AG04450 (cell line): ENCODE data around the gene OPN4. TPM values are rescaled to one million over a fixed set of nuclear protein-coding genes. Genes with fewer than 3 reads are reported as not detected.

Source experiments
- CTCF ChIA-PET: fragments of 300-600, 350-600 bp; formaldehyde crosslinking; extraction: SDS; loops from one replicate; lab custom pipeline; 2022; ENCODE audit warnings: antibody characterized with exemption, inconsistent platforms; lab: Charles Lee
- POLR2A ChIA-PET: fragments of 350-600 bp; formaldehyde crosslinking; extraction: SDS; loops from one replicate; lab custom pipeline; 2021; ENCODE audit warnings: antibody characterized with exemption, inconsistent platforms; lab: Yijun Ruan, JAX
- DNase-seq: peaks from one replicate; pipeline ENCODE4 v3.0.0-alpha.2; 2011; ENCODE audit warnings: low read depth, low spot score
- H3K27ac ChIP-seq: one replicate; pipeline ENCODE4 v1.5.1; 2012; ENCODE audit warnings: low read depth, low read length, control low read depth
- H3K27me3 ChIP-seq: one replicate; pipeline ENCODE4 v1.6.0; 2012; ENCODE audit warnings: low read length; ENCODE audit not compliant: control insufficient read depth, insufficient read depth
- H3K4me3 ChIP-seq: 2 replicates; pipeline ENCODE4 v1.5.1; 2011; ENCODE audit warnings: mild to moderate bottlenecking, low read depth, low read length, control low read depth
- H3K9me3 ChIP-seq: 2 replicates; pipeline ENCODE4 v1.5.1; 2012; ENCODE audit warnings: low read length; ENCODE audit not compliant: control insufficient read depth, insufficient read depth
- CTCF ChIP-seq: IDR thresholded peaks from 2 replicates; pipeline ENCODE4 v1.5.1; 2011; ENCODE audit warnings: low read depth, low read length, control low read depth, inconsistent platforms
- polyA plus RNA-seq: library from polyadenylated mRNA; depleted of rRNA; stranded (reverse); fragments of >200 nt; gene quantifications from 2 replicates; pipeline ENCODE4 v1.2.3, GENCODE V29; 2011

The OPN4 gene
- polyA plus RNA-seq, 1 experiment = not detected

- ChIA-PET CTCF (interaction anchor here (0.9 kb wide), 1 partner anchor 249 kb away, joined by 3 read pairs; no protein-coding TSS in a partner anchor), POLR2A (no interaction called here)
- Histone ChIP-seq H3K27ac (no peak overlapping the region), H3K27me3 (peaks cover 4% of the 10 kb centered on the region), H3K4me3 (no peak overlapping the region), H3K9me3 (no peaks in the 10 kb centered on the region; the same call in 1 of the 2 replicates)
- TF ChIP-seq CTCF = no peak
- no peak for DNase-seq
Measured at GRCh38 chr10:86649471-86650150, 4.7 kb upstream of the OPN4 start.

DNA sequence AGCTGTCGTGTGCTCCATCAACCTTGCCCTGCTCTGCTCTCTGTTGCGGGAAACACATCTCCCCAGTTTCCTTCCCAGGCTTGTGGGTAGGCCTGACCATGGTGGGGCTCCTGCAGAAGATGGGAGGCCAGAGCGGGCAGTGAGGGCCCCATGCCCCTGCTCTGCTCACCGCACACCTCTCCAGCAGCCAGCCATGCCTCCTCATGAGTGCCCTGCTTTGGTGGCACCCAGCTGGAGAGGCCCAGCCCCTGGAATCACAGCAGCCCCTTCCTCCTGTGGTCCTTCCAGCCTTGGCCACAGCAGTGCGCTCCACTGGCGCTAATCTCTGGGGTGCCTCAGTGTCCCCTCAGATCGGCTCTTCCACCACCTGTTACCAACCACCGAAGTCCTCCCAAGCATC is 4.2 kb upstream of the OPN4 start:
- Histone ChIP-seq H3K27me3 (peaks cover 4% of the 10 kb centered on the region), H3K4me3 (no peak overlapping the region), H3K27ac (no peak overlapping the region), H3K9me3 (no peaks in the 10 kb centered on the region; the same call in 1 of the 2 replicates)
- DNase-seq = no peak
- ChIA-PET CTCF (no interaction called here), POLR2A (no interaction called here)
- TF ChIP-seq CTCF = no peak

- ChIA-PET CTCF (interaction anchor here (1.2 kb wide), 1 partner anchor 9 kb away, joined by 5 read pairs; no protein-coding TSS in a partner anchor), POLR2A (no interaction called here)
- H3K4me3 ChIP-seq = no peak overlapping the region
- no peak for DNase-seq
- H3K27me3 ChIP-seq = peaks cover 4% of the 10 kb centered on the region
- no peak for TF ChIP-seq CTCF
- no peak overlapping the region for H3K27ac ChIP-seq
- H3K9me3 ChIP-seq = no peaks in the 10 kb centered on the region; the same call in 1 of the 2 replicates
Measured at GRCh38 chr10:86651021-86651471, 3.3 kb upstream of the OPN4 start.

DNA sequence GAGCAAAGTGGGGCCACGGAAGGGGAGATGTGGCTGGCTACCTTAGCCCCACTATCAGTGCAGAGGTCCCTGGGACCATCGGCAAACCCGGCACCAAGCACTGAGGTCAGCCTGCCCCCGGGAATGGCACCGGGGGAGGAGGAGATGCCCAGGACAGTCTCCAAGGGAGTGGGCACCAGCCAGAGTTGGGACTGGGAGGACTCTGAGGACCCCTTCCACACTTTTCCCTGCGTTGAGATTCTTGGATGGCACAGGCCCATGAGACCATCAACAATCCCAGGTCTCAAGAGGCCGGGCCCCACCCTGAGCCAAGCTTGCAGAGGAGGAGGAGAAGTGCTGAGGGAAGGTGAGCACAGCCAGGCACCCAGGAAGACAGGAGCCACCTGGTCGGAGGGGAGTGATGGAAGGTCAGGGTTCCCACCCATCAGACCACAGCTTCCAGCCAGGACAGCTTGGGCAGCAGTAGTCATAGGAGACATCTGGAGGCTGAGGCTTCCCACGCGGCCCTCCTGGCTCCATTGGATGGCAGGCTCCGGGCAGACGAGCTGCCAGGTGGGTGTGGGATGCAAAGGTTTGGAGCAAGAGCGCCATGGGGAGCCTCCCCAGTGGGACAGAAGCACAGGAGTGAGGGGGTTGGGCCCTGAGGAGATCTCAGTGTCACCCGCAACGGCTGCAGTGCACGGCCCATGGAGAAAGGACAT is 2.6 kb upstream of the OPN4 start:
- Histone ChIP-seq H3K27ac (no peak overlapping the region), H3K9me3 (no peaks in the 10 kb centered on the region; the same call in 1 of the 2 replicates), H3K27me3 (peaks cover 4% of the 10 kb centered on the region), H3K4me3 (no peak overlapping the region)
- DNase-seq = no peak
- POLR2A ChIA-PET = no interaction called here
- CTCF ChIA-PET = interaction anchor here (0.6 to 1.2 kb wide), 2 partner anchors 10 to 287 kb away, joined by 5 to 8 read pairs; no protein-coding TSS in a partner anchor
- TF ChIP-seq CTCF = no peak
